DMS 273 treated with DMSO at 0.1 percent for 48 hours (cell line): ENCODE results near the gene P3H1.

Experiments used
- DNase-seq: peaks from one replicate; lab custom pipeline; 2025; lab: John Stamatoyannopoulos, UW

The P3H1 gene

GRCh38 chr1:42743317-42744147, 23.3 kb downstream of the P3H1 start:
- DNase-seq = no peak

- DNase-seq = no peak
Observed at GRCh38 chr1:42742617-42743316, 24.1 kb downstream of the P3H1 start.

GRCh38 chr1:42742141-42742540, 24.7 kb downstream of the P3H1 start:
- DNase-seq = no peak

GRCh38 chr1:42741706-42742105, 25.1 kb downstream of the P3H1 start:
- DNase-seq = no peak

GRCh38 chr1:42740851-42741580, 25.8 kb downstream of the P3H1 start:
- no peak for DNase-seq

GRCh38 chr1:42739753-42740700, 26.8 kb downstream of the P3H1 start, which contains the start of gene CLDN19:
CLDN19 (minus strand) TSS chr1:42740236; CDS start chr1:42740063, 173 bp downstream.
- no peak for DNase-seq

GRCh38 chr1:42738678-42739226, 28.1 kb downstream of the P3H1 start:
- no peak for DNase-seq

GRCh38 chr1:42737986-42738677, 28.7 kb downstream of the P3H1 start:
- DNase-seq = no peak

GRCh38 chr1:42737257-42737656, 29.6 kb downstream of the P3H1 start:
- DNase-seq = no peak

- DNase-seq = no peak
Observed at GRCh38 chr1:42736571-42737200, 30.1 kb downstream of the P3H1 start.

GRCh38 chr1:42736152-42736551, 30.7 kb downstream of the P3H1 start:
- no peak for DNase-seq

GRCh38 chr1:42735477-42736105, 31.2 kb downstream of the P3H1 start:
- DNase-seq = no peak

GRCh38 chr1:42735056-42735455, 31.8 kb downstream of the P3H1 start:
- DNase-seq = no peak

- DNase-seq = no peak
Observed at GRCh38 chr1:42734201-42735035, 32.4 kb downstream of the P3H1 start.

- no peak for DNase-seq
Observed at GRCh38 chr1:42733415-42734200, 33.2 kb downstream of the P3H1 start.

- no peak for DNase-seq
Observed at GRCh38 chr1:42732126-42732680, 34.6 kb downstream of the P3H1 start.

GRCh38 chr1:42731585-42731984, 35.2 kb downstream of the P3H1 start:
- DNase-seq = no peak

- DNase-seq = no peak
Observed at GRCh38 chr1:42730988-42731387, 35.8 kb downstream of the P3H1 start.
